SW480 (cell line): ENCODE data around the gene CDH12.
A peak's percentile ranks its signal among the peaks of the same experiment; 100 is the strongest.
"Not testable (repeated sequence)": the region's sequence is repeated elsewhere in the genome, so short reads cannot be mapped to it uniquely, and the experiment has no call there.

Source experiments
- DNase-seq: peaks from one replicate; pipeline ENCODE4 v3.0.0-alpha.2; 2016; ENCODE audit warnings: low spot score

CDH12 gene

GRCh38 chr5:22012893-22013292, 840.3 kb downstream of the CDH12 start:
- not testable (repeated sequence) for DNase-seq

GRCh38 chr5:22010808-22011207, 842.3 kb downstream of the CDH12 start:
- DNase-seq = not testable (repeated sequence)

DNA sequence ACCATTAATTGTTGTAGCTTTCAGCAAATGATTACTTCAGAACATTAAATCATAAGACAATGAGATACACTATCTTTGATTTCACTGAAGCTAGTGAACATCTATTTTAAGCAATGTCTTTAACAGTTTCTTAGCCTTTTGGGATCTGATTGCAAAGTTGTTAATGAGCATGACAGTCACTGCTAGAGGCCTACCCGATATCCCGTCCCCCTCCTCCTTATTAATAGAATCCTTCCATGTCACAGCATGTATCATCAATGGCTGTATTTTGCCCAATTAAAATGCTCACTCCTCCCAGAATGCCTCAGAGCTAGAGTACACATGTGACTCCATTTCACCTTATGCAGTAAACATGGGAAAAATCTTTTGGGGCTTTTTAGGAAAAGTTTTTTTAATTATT, 852.0 kb downstream of the CDH12 start:
- not testable (repeated sequence) for DNase-seq

DNA sequence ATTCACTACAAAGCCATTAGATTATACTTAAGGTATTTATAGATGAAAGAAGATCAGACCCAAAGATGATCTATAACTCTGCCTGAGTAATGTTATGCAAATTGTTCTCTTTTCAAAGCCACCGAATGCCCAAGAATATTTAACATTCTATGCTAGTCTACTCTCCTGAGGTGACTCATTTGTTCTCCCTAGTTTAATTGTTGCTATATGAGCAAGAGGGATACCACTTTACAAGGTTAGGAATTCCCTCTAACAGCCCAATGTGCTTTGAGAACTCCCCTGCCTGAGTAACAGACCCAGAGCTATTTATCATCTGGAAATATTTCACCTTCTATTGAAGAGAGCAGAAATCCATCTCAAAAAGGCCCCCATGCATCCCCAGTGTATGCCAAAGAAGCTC, 867.3 kb downstream of the CDH12 start:
- DNase-seq = not testable (repeated sequence)

DNA sequence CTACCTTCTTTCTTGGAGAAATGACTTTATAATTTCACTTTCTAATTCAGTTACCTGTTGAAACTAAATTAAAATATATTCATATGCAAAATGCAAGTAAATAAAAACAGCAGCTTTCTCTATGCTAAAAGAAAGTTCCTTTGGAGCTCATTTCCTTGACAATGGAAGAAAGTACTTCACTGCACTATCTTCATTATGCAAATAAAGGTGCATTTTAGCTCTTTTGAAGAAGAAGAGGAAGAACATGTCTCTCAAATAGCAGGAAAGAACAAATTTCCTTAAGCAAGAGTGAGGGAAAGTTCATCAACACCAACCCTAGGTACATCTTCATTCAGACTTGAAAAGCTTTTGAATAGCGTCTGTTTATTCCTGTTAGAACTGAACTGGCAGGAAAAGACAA, 901.6 kb downstream of the CDH12 start:
- DNase-seq = not testable (repeated sequence)

DNA sequence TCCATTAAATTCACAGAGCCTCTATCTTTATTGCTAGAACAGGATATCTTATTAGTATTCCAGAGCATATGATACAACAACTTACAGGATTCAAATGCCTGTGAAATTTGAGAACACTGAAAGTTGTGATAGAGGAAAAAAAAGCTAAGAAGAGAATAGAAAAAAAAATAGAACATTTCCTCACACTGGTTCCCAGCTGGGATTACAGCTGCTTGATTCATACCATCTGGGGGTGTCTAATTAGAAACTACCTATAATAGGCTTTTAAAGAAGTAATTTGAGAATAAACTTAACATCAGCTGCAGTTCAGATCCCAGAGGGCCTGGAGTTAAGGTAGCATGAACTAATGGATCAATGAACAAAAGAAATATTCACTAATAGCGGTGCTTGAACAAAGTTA, 922.0 kb downstream of the CDH12 start:
- no peak for DNase-seq

DNA sequence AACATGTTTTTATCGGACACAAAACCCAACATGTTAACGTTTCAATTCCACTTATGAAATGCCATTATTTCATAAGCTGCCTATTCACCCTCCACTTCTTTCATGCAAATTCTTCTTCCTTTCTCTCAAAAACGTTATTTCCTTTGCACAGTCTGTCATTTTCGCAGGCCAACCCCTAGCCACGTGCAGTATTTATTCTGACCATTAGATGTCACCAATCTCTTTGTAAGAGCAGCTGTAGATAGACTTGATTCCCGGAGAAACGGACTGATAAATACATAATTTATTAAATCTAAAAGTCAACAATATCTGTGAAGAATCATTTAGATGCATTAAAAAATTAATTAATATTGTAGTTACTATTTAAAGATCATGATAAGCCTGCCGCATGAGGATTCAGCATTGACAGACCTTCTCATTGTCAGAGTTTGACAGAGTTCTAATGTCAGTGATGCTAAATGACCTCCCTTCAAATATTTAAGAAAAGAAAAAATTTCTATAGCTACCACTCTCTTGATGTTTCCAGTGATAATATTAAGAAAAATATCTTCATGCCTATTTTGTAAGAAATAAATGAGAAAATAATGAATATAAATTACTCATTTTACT, 933.6 kb downstream of the CDH12 start:
- peak; percentile 65 for DNase-seq

DNA sequence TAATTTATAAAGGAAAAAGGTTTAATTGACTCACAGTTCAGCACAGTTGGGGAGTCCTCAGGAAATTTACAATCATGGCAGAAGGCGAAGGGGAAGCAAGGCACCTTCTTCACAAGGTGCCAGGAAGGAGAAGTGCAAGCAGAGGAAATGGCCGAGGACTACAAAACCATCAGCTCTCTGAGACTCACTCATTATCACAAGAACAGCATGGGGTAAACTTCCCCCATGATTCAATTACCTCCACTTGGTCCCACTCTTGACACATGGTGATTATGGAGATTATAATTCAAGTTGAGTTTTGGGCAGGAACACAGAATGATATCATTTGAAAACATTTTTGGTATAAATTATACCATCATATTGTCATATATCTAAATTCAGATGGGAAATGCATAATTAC, 934.7 kb downstream of the CDH12 start:
- DNase-seq = no peak

GRCh38 chr5:21910731-21911130, 942.4 kb downstream of the CDH12 start:
- no peak for DNase-seq

DNA sequence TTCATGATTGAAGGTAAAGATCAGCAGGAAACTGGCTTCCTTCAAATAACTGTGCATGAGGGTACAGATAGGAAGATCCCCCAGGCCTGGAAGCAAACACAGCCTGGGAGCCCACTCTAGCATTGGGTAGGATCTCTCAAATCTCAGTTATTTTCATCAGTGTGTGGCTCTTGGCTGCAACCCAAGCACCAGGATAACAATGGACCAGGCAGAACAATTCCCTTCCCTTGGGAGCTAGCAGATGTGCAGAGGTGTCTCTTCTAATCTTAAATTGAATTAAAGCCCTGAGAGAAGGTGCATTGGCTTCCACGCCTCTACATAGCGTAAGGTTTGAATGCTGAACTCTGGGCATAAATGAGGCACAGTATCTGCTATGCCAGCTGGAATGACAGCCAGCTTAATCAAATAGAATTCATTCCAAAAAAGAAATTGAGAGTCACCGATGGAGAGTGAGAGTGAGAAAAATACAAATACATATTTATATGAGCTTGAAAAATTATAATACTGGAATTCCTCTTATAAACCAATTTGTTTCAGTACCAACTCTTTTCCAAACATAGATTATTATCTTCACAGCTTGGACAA, 957.3 kb downstream of the CDH12 start:
- DNase-seq = no peak

DNA sequence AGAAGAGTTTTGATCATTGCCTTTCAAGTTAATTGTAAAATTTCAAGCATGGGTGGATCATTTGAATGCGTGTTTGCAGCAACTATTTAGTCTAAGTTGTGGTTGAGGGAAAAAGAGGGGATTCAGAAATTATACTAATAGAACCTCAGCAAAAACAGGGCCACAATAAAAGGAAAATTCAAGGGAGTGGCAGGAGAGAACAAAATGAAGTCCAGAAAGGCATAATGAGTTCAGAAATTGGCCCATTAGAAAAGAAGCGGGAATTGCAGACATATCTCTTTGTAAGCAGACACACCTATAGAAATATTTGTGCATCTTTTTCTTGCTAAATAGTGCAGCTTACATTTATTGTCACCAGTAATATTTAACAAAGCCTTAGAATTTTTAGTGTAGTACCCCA, 960.0 kb downstream of the CDH12 start:
- no peak for DNase-seq

GRCh38 chr5:21889581-21889980, 963.6 kb downstream of the CDH12 start:
- DNase-seq = no peak

- DNase-seq = no peak
These were observed 970.9 kb downstream of the CDH12 start for GRCh38 chr5:21882074-21882745.

- no peak for DNase-seq
These were observed 973.0 kb downstream of the CDH12 start for GRCh38 chr5:21880164-21880563.

- no peak for DNase-seq
These were observed 990.2 kb downstream of the CDH12 start for GRCh38 chr5:21862986-21863385.

DNA sequence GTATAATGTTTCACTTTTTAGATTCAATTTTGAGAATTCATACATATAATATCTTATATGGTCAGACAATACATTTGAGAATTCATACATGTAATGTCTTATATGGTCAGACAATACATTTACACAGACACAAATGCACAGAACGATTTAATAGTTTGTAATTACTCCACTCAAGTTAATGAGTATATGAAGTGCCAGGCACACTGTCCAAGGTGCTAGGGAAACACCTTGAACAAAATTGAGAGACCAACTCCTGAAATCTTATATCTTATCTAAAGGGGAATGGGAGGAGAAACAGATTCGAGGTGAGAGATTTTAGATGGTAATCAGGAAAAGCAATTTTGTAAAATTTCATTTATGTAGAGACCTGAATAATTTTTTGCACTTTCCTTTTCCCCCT, 994.7 kb downstream of the CDH12 start:
- no peak for DNase-seq

DNA sequence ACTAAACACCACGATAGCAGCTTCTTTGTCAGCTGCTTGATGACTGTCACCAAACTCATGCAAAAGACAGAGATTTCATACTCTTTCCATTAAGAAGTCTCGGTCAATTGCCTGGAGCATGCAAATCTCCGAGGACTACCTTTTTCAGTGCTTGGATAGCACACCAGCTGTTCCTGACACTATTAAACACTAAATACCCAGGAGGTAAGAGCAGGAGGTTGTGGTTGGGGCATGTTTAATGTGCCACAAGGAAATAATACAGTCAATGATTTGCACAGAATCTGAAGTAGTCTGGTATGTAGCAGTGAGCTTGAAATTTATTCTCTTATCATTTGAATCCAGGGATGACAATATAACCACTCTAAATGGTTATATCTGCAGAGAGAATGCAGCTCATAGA, 996.2 kb downstream of the CDH12 start:
- no peak for DNase-seq

DNA sequence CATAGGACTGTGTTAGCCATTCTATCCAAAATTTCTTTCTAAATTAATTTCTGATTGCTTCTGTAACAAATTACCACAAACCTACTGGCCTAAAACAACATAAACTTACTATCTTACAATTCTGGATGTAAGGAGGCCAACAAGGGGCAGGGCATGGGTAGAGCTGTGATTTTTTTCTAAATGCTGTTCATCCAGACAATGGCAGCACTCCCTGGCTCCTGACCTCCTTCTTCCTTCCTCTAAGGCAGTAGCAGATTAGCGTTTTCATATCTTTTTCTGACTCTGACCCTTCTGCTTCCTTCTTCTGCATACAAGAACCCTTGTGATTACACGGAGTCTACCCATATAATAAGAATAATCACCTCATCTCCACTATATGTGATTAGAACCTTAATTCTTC, 1005.8 kb downstream of the CDH12 start:
- DNase-seq = no peak

GRCh38 chr5:21844960-21845359, 1008.2 kb downstream of the CDH12 start:
- DNase-seq = no peak

DNA sequence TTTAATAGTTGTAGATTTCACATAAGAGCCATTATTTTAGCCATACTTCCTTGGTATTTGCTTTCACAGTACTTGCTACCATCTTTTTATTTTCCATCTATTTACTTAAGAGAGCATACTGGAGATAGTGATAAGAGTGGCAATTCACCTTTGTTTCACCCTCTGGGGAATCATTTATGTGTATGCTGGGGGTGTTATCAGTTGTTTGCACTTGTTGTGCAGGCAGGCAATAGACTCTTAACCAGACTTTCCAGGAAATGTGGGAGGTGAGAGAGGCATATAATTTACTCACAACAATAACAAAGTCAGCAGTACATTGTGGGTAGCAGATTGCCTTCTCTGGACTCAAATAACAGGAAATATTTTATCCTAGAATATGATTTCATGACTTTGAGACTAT, 1018.3 kb downstream of the CDH12 start:
- no peak for DNase-seq

DNA sequence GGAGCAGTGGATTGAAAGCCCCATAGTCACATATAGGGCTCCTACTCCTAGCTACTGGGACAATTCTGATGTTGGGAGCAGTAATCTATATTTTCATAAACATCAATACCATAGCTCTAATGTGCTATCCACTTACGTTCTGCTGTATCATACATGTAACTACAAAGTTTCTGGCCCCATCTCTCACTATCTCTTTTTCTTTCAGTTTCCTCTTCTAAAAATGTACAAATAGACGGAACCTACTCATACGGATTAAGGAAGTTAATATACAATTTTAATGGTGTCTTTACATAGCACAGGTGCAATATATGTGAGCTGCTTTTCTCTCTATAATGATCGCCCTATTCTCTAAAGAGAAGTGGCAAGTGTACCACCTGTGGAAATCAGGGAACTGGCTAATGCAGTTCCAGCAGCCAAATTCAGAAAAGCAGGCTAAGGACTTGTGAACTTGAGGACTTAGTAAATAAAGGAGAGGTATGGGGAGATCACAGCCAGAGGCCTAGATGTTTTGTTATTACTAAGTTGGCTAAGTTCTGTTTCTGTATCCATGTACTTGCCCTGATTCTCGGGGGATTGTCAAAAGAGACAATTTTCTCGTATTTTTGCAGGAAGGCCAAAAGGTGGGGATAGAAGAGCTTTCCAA, 1021.9 kb downstream of the CDH12 start:
- no peak for DNase-seq

DNA sequence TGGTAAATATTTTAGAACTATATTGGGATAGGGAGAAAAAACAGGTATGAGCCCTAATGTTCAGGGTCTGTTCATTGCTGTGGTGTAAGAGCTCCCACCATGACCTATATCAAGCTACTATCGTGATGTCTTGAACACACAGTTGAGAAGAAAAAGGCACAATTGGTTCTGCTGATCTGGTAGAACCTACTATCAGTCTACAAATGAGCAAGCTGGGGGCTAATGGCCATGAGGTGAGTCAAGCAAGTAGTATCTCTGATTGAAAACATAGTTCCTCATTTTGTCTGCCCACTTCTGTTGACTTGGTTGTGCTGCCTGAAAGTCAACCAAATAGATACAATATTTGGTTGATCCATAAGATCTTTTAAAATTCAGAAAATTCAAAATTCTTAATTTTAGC, 1026.3 kb downstream of the CDH12 start:
- no peak for DNase-seq

- DNase-seq = no peak
These were observed 1029.6 kb downstream of the CDH12 start for GRCh38 chr5:21823588-21823987.
